ENCODE results near the gene EFHC1. TPM values are rescaled to one million over a fixed set of nuclear protein-coding genes. Genes with fewer than 3 reads are reported as not detected.

EFHC1 gene
- total and polyA plus RNA-seq, 4 donors = 15.7 to 81.7 (median 35.5) TPM

GRCh38 chr6:52560462-52560861, 140.3 kb downstream of the EFHC1 start:
- no peaks in the 10 kb centered on the region for H3K27me3 ChIP-seq (ENCODE audit: control insufficient read depth in 3 of 3, insufficient read depth in 3 of 3, low read length in 2 of 3)
- TF ChIP-seq CTCF (IDR thresholded peaks at IDR 0.05; ENCODE audit: control extremely low read depth, extremely low read depth) = no peak
- H3K4me1 ChIP-seq (ENCODE audit: control insufficient read depth in 5 of 5, insufficient read depth in 5 of 5, low read length in 5 of 5) = peaks cover 11 to 29% (median 15%) of the 10 kb centered on the region in 5 donors
- H3K9me3 ChIP-seq (ENCODE audit: control insufficient read depth in 4 of 4, insufficient read depth in 3 of 4, low read length in 3 of 4) = no peaks in the 10 kb centered on the region
- H3K4me3 ChIP-seq = no peak overlapping the region
- no peak overlapping the region for H3K9ac ChIP-seq (ENCODE audit: insufficient read depth in 1 of 2, low read length in 2 of 2)
- H3K27ac ChIP-seq (ENCODE audit: low read depth in 1 of 2, low read length in 1 of 2) = no peak overlapping the region
- H3K36me3 ChIP-seq (ENCODE audit: control insufficient read depth in 4 of 4, insufficient read depth in 4 of 4, low read length in 4 of 4) = peaks cover 0 to 5% (median 0%) of the 10 kb centered on the region in 4 donors
- ATAC-seq (ENCODE audit: insufficient read depth, low FRiP score) (no peak), DNase-seq (no peak)
- WGBS, 2 donors = 72 to 85% methylated on average over 5 of the region's 5 CpGs

GRCh38 chr6:52562911-52563310, 142.8 kb downstream of the EFHC1 start:
- TF ChIP-seq CTCF (IDR thresholded peaks at IDR 0.05; ENCODE audit: control extremely low read depth, extremely low read depth) = no peak
- H3K9me3 ChIP-seq (ENCODE audit: control insufficient read depth in 4 of 4, insufficient read depth in 3 of 4, low read length in 3 of 4) = no peaks in the 10 kb centered on the region
- DNase-seq (no peak), ATAC-seq (ENCODE audit: insufficient read depth, low FRiP score) (no peak)
- no peak overlapping the region for H3K9ac ChIP-seq (ENCODE audit: insufficient read depth in 1 of 2, low read length in 2 of 2)
- no peak overlapping the region for H3K27ac ChIP-seq (ENCODE audit: low read depth in 1 of 2, low read length in 1 of 2)
- peaks cover 0 to 5% (median 0%) of the 10 kb centered on the region in 4 donors for H3K36me3 ChIP-seq (ENCODE audit: control insufficient read depth in 4 of 4, insufficient read depth in 4 of 4, low read length in 4 of 4)
- WGBS, 2 donors = 56 to 80% methylated on average over 3 of the region's 3 CpGs
- peaks cover 8 to 34% (median 14%) of the 10 kb centered on the region in 5 donors for H3K4me1 ChIP-seq (ENCODE audit: control insufficient read depth in 5 of 5, insufficient read depth in 5 of 5, low read length in 5 of 5)
- no peak overlapping the region for H3K4me3 ChIP-seq
- no peaks in the 10 kb centered on the region for H3K27me3 ChIP-seq (ENCODE audit: control insufficient read depth in 3 of 3, insufficient read depth in 3 of 3, low read length in 2 of 3)

GRCh38 chr6:52564856-52565255, 144.7 kb downstream of the EFHC1 start:
- no peak for TF ChIP-seq CTCF (IDR thresholded peaks at IDR 0.05; ENCODE audit: control extremely low read depth, extremely low read depth)
- Histone ChIP-seq H3K27ac (ENCODE audit: low read depth in 1 of 2, low read length in 1 of 2) (no peak overlapping the region), H3K9me3 (ENCODE audit: control insufficient read depth in 4 of 4, insufficient read depth in 3 of 4, low read length in 3 of 4) (no peaks in the 10 kb centered on the region), H3K36me3 (ENCODE audit: control insufficient read depth in 4 of 4, insufficient read depth in 4 of 4, low read length in 4 of 4) (peaks cover 0 to 5% (median 0%) of the 10 kb centered on the region in 4 donors), H3K27me3 (ENCODE audit: control insufficient read depth in 3 of 3, insufficient read depth in 3 of 3, low read length in 2 of 3) (no peaks in the 10 kb centered on the region), H3K4me1 (ENCODE audit: control insufficient read depth in 5 of 5, insufficient read depth in 5 of 5, low read length in 5 of 5) (peaks cover 0 to 39% (median 14%) of the 10 kb centered on the region in 5 donors), H3K4me3 (no peak overlapping the region), H3K9ac (ENCODE audit: insufficient read depth in 1 of 2, low read length in 2 of 2) (no peak overlapping the region)
- ATAC-seq (ENCODE audit: insufficient read depth, low FRiP score) = no peak
- no peak for DNase-seq
- WGBS, 2 donors = 93 to 100% methylated on average over 3 of the region's 3 CpGs

GRCh38 chr6:52566201-52566600, 146.1 kb downstream of the EFHC1 start:
- H3K4me1 ChIP-seq (ENCODE audit: control insufficient read depth in 5 of 5, insufficient read depth in 5 of 5, low read length in 5 of 5) = peaks cover 5 to 45% (median 18%) of the 10 kb centered on the region in 5 donors

More at GRCh38 chr6:52566201-52566600, 146.1 kb downstream of the EFHC1 start:
- 60 to 80% methylated on average over 2 of the region's 2 CpGs for WGBS, 2 donors
- Histone ChIP-seq H3K36me3 (ENCODE audit: control insufficient read depth in 4 of 4, insufficient read depth in 4 of 4, low read length in 4 of 4) (peaks cover 0 to 5% (median 0%) of the 10 kb centered on the region in 4 donors), H3K9ac (ENCODE audit: insufficient read depth in 1 of 2, low read length in 2 of 2) (no peak overlapping the region), H3K27ac (ENCODE audit: low read depth in 1 of 2, low read length in 1 of 2) (peak overlapping the region; percentile 14 to 28), H3K27me3 (ENCODE audit: control insufficient read depth in 3 of 3, insufficient read depth in 3 of 3, low read length in 2 of 3) (no peaks in the 10 kb centered on the region), H3K4me3 (no peak overlapping the region), H3K9me3 (ENCODE audit: control insufficient read depth in 4 of 4, insufficient read depth in 3 of 4, low read length in 3 of 4) (no peaks in the 10 kb centered on the region)
- DNase-seq (no peak), ATAC-seq (ENCODE audit: insufficient read depth, low FRiP score) (no peak)
- no peak for TF ChIP-seq CTCF (IDR thresholded peaks at IDR 0.05; ENCODE audit: control extremely low read depth, extremely low read depth)

All from lung (tissue), 12 donors.